Cardiac atrium fibroblast (primary cell): Measurements from ENCODE around the gene MAPK13. TPM values are rescaled to one million over a fixed set of nuclear protein-coding genes. Genes with fewer than 3 reads are reported as not detected.

ENCODE experiments used
- total RNA-seq: library from RNA; depleted of rRNA; stranded (reverse); fragments of >200 nt; gene quantifications from 2 replicates; pipeline ENCODE4 v1.2.3, GENCODE V29; 2015

MAPK13 gene
- total RNA-seq: 2.8 and 3.8 TPM in 2 replicates

GRCh38 chr6:36129941-36130666 lies at the start of gene MAPK13:
Gene MAPK13, plus strand, starts transcription at chr6:36130513. Its CDS starts 70 bp downstream, at chr6:36130583.

Other genes with a start within 250 kb of the MAPK13 start
- 28.7 and 31.6 TPM in 2 replicates for gene SRPK1, start 209.4 kb upstream of the MAPK13 start, total RNA-seq
- not detected in 2 replicates for gene SLC26A8, start 105.9 kb upstream of the MAPK13 start, total RNA-seq
- gene MAPK14, start 102.7 kb upstream of the MAPK13 start, total RNA-seq: 34.8 and 40.3 TPM in 2 replicates
- gene BRPF3, start 66.2 kb downstream of the MAPK13 start, total RNA-seq: 10.3 and 11.0 TPM in 2 replicates
- gene PNPLA1, start 139.5 kb downstream of the MAPK13 start, total RNA-seq: 0.49 TPM in 1 of 2 replicates, not detected in the other
- not detected in 2 replicates for gene BNIP5, start 206.4 kb downstream of the MAPK13 start, total RNA-seq